DND-41 (cell line): Measurements from ENCODE around the gene TLE4.

Experiments used
- ATAC-seq: fragments of 200-7000 bp; cut with Tn5 transposase; 3 replicates; pipeline ENCODE4 v1.9.1; 2021; ENCODE audit warnings: low read depth; ENCODE audit not compliant: insufficient read depth
- DNase-seq: peaks from one replicate; pipeline ENCODE4 v3.0.0-alpha.2; 2020
- H2AFZ ChIP-seq: 2 replicates; pipeline ENCODE4 v1.6.0; 2012; ENCODE audit warnings: low read depth, low read length
- H3K27ac ChIP-seq: 2 replicates; pipeline ENCODE4 v1.5.1; 2012; ENCODE audit warnings: low read length, inconsistent platforms
- H3K27me3 ChIP-seq: fragments of 200-600 bp; sonication (generic); 2 replicates; pipeline ENCODE4 v1.6.0; 2012; ENCODE audit warnings: low read length, mild to moderate bottlenecking, inconsistent platforms; ENCODE audit not compliant: insufficient read depth, poor library complexity
- H3K36me3 ChIP-seq: 2 replicates; pipeline ENCODE4 v1.5.1; 2012; ENCODE audit warnings: low read length, inconsistent platforms; ENCODE audit not compliant: insufficient read depth
- H3K4me1 ChIP-seq: 2 replicates; pipeline ENCODE4 v1.5.1; 2012; ENCODE audit warnings: mild to moderate bottlenecking, low read length; ENCODE audit not compliant: insufficient read depth
- H3K4me2 ChIP-seq: 2 replicates; pipeline ENCODE4 v1.6.0; 2012; ENCODE audit warnings: mild to moderate bottlenecking, moderate library complexity, low read length, inconsistent platforms; ENCODE audit not compliant: insufficient read depth
- H3K4me3 ChIP-seq, 2 experiments: fragments of 200-600 bp in 1 of 2; shearing (Covaris generic) in 1 of 2; 2 replicates each; pipeline ENCODE4 v1.5.1; 2012 to 2016; ENCODE audit warnings: inconsistent platforms in 2 of 2, low read length in 2 of 2, mild to moderate bottlenecking in 2 of 2, low read depth in 1 of 2, moderate library complexity in 1 of 2
- H3K79me2 ChIP-seq: 2 replicates; pipeline ENCODE4 v1.6.0; 2012; ENCODE audit warnings: low read length, inconsistent platforms; ENCODE audit not compliant: insufficient read depth
- H3K9ac ChIP-seq: 2 replicates; pipeline ENCODE4 v1.6.0; 2012; ENCODE audit warnings: low read depth, mild to moderate bottlenecking, inconsistent platforms, low read length, moderate library complexity
- H3K9me3 ChIP-seq: 2 replicates; pipeline ENCODE4 v1.5.1; 2012; ENCODE audit warnings: low read length, moderate library complexity, mild to moderate bottlenecking, inconsistent platforms; ENCODE audit not compliant: insufficient read depth, severe bottlenecking
- H4K20me1 ChIP-seq: 2 replicates; pipeline ENCODE4 v1.6.0; 2012; ENCODE audit warnings: low read length; ENCODE audit not compliant: insufficient read depth
- CTCF ChIP-seq: IDR thresholded peaks from 2 replicates; pipeline ENCODE4 v1.5.1; 2012; ENCODE audit warnings: borderline replicate concordance, low read length, moderate library complexity, mild to moderate bottlenecking; ENCODE audit not compliant: poor library complexity, severe bottlenecking; ENCODE audit errors: extremely low read depth
- EZH2 ChIP-seq: IDR thresholded peaks from 3 replicates; pipeline ENCODE4 v1.6.1; 2012; ENCODE audit warnings: borderline replicate concordance, low read depth, mild to moderate bottlenecking, moderate library complexity, low read length, inconsistent platforms; ENCODE audit not compliant: severe bottlenecking

Gene TLE4

GRCh38 chr9:79571309-79572031 lies at the start of gene TLE4:
Gene TLE4, plus strand, starts transcription at chr9:79571965. Its CDS starts 826 bp downstream, at chr9:79572791.
- Histone ChIP-seq H3K4me1 (peaks cover 36% of the 10 kb centered on the region), H3K4me3 (peak within 1 kb of the TSS; percentile 76 to 79), H3K36me3 (no peaks in the 10 kb centered on the region), H3K9ac (peak within 1 kb of the TSS; percentile 82), H3K79me2 (peaks cover 7% of the 10 kb centered on the region), H2AFZ (peak within 1 kb of the TSS; percentile 87), H3K27ac (peak within 1 kb of the TSS; percentile 78), H3K9me3 (no peaks in the 10 kb centered on the region), H3K27me3 (peaks cover under 1% of the 10 kb centered on the region), H4K20me1 (peaks cover 12% of the 10 kb centered on the region; the same call in 1 of the 2 replicates), H3K4me2 (peak within 1 kb of the TSS; percentile 86)
- peak; percentile 99 for DNase-seq
- peak; percentile 88 for ATAC-seq
- TF ChIP-seq CTCF = no peak
- TF ChIP-seq EZH2 = no peak

- no peaks in the 10 kb centered on the region for H3K27me3 ChIP-seq
- no peak overlapping the region for H3K9ac ChIP-seq
- no peak for TF ChIP-seq EZH2
- no peak for TF ChIP-seq CTCF
- no peaks in the 10 kb centered on the region for H4K20me1 ChIP-seq
- no peaks in the 10 kb centered on the region for H3K79me2 ChIP-seq
- H3K4me3 ChIP-seq = no peak overlapping the region
- H3K27ac ChIP-seq = no peak overlapping the region
- no peaks in the 10 kb centered on the region for H3K9me3 ChIP-seq
- H3K4me1 ChIP-seq = no peaks in the 10 kb centered on the region
- H3K36me3 ChIP-seq = no peaks in the 10 kb centered on the region
- H3K4me2 ChIP-seq = no peak overlapping the region
- DNase-seq = no peak
- no peak for ATAC-seq
- H2AFZ ChIP-seq = no peak overlapping the region
These were observed 49.0 kb upstream of the TLE4 start for GRCh38 chr9:79522793-79523192.

- Histone ChIP-seq H3K4me1 (no peaks in the 10 kb centered on the region), H3K4me2 (no peak overlapping the region), H3K27ac (no peak overlapping the region), H4K20me1 (no peaks in the 10 kb centered on the region), H3K4me3 (no peak overlapping the region), H3K79me2 (no peaks in the 10 kb centered on the region), H2AFZ (no peak overlapping the region), H3K9me3 (no peaks in the 10 kb centered on the region), H3K36me3 (no peaks in the 10 kb centered on the region), H3K27me3 (no peaks in the 10 kb centered on the region), H3K9ac (no peak overlapping the region)
- TF ChIP-seq CTCF = no peak
- no peak for TF ChIP-seq EZH2
- ATAC-seq (no peak), DNase-seq (no peak)
These were observed 47.5 kb upstream of the TLE4 start for GRCh38 chr9:79524266-79524665.
